Epithelial cell of prostate (primary cell): Measurements from ENCODE around the gene RBM3.
A peak's percentile ranks its signal among the peaks of the same experiment; 100 is the strongest.
"Not testable (repeated sequence)": the region's sequence is repeated elsewhere in the genome, so short reads cannot be mapped to it uniquely, and the experiment has no call there.

Experiments used
- DNase-seq: peaks from one replicate; pipeline ENCODE4 v3.0.0-alpha.2; 2011; ENCODE audit warnings: low read depth, low spot score
- H3K27ac ChIP-seq: fragments of 450-650 bp; 2 replicates; pipeline ENCODE4 v1.5.1; 2017; ENCODE audit warnings: mild to moderate bottlenecking

RBM3 gene

GRCh38 chrX:48574270-48575266 lies at the start of gene RBM3:
Gene RBM3 (plus strand): TSS chrX:48574484. CDS start chrX:48575181, 697 bp downstream.
- peak within 1 kb of the TSS; percentile 92 for H3K27ac ChIP-seq
- peak; percentile 68 for DNase-seq

DNA sequence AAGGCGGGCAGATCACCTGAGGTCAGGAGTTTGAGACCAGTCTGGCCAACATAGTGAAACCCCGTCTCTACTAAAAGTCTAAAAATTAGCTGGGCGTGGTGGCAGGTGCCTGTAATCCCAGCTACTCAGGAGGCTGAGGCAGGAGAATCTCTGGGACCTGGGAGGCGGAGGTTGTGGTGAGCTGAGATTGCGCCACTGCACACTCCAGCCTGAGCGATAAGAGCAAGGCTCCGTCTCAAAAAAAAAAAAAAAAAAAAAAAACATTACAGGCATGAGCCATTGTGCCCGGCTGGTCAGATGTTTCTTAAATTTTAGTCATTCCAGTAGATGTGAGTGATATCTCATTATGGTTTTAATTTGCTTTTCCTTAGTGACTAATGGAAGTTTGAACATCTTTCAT lies 48.4 kb upstream of the RBM3 start:
- DNase-seq, H3K27ac ChIP-seq: not testable (repeated sequence)

- no peak for DNase-seq
Observed at GRCh38 chrX:48530736-48531135, 43.5 kb upstream of the RBM3 start.

DNA sequence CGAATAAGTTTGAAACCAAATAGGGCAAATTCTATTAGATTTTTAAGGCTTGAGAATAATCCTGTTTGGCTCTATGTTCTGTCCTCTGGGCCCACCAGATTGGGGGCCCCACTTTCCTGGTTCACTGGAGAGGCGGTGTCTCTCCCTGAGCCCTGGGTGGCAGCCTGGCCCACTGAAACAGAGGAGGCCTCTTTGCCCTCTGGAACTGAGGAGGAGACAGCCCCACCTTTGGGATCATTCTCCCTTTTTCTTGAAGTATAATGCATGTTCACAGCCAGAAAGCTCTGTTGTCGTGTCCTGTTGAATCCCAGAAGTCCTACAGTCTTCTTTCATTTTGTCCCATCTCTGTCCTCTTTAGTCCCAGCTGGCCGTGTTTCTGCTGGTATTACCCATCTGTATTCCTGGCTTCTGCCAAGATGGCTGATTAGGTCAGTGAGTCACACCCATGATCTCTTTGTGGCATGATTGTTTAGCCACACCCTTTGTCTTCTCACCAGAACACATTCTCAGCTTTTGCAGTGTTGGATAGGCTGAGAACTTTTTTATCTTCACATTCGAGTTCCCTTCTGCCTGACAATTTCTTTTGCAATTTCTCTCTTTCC lies 42.8 kb upstream of the RBM3 start:
- peak; percentile 54 for DNase-seq
- H3K27ac ChIP-seq: peak overlapping the region; percentile 90

More at GRCh38 chrX:48530736-48531135, 43.5 kb upstream of the RBM3 start:
- peak overlapping the region; percentile 90 for H3K27ac ChIP-seq

DNA sequence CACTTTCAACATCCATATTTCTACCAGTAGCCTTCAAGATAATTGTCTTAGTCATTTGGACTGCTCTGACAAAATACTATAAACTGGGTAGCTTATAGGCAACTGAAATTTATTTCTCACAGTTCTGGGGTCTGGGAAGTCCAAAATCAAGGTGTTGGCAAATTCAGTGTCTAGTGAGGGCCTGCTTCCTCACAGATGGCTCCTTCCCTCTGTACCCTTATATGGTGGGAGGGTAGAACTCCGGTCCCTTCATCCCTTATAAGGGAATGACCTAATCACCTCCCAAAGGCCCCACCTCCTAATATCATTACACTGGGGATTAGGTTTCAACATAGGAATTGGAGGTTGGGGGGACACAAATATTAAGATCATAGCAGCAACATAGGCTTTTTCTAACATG lies 42.1 kb upstream of the RBM3 start:
- peak overlapping the region; percentile 90 for H3K27ac ChIP-seq
- DNase-seq: no peak

DNA sequence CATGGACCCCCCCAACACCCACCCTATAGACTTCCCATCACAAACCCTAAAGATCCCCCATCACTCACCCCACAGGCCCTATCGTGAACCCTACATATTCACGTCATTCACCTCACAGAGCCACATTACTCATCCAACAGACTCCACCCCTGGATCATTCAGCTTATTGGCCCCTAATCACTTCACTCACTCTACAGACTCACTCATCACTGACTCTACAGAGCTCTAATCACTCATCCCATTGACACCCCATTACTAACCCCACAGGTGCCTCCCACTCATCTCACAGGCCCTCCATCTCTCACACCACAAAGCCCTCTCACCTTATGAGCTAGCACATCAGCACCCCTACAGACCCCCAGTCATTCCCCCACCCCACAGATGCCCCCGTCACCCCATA lies 41.1 kb upstream of the RBM3 start:
- no peak for DNase-seq
- no peak overlapping the region for H3K27ac ChIP-seq

- H3K27ac ChIP-seq: peak overlapping the region; percentile 66
- DNase-seq: no peak
Observed at GRCh38 chrX:48538641-48539344, 35.5 kb upstream of the RBM3 start.

DNA sequence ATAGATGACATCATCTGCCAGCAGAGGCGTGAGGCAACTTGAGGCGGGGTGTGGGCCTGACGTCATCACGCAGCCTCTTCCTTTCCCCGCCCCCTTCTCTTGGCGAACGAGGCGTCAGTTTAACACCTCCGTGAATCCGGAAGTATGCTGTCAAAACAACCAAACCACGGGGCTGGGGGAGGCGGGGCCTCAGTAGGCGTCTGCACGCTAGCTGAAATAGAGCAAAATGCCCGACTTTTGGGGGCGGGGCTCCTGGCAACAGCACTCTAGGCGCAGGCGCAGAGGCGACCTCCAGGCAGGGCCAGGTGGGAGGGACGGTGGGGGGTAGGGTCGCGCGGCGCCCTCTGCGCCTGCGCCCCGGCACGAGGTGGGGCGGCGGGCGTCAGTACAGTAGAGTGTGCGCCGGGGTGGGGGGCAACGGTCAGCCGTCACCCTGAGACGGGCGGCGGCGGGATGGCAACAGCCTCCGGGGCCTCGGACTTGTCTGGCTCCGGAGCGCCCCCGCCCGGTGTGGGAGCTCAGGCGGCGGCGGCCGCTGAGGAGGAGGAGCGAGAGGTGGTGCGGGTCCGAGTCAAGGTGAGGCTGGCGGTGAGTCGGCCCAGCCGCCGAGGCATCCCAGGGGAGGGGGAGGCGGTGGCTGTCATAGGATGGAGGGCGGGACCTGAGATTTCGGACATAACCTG lies 34.8 kb upstream of the RBM3 start, which contains the start of gene TBC1D25:
Gene TBC1D25, plus strand, starts transcription at position 370 of the 683 bp plus-strand sequence. Its CDS starts 84 bp downstream, at position 454.
- H3K27ac ChIP-seq: peak within 1 kb of the TSS; percentile 66

DNA sequence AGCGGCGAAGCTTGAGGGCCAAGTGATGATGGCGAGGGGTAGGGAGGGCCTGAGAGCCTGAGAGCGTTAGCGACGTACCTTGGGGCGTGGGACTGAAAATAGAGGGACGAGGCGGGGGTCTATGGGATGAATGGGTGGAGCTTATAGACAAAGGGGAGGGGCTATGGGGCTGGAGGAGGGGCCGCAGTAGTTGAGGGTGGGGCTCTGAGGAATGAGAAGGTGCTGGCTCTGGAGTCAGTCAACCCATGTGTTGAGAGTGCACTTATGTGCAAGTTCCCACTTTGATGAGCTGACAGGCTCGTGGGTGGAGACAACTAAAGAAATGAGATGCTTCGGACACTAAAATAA lies 34.3 kb upstream of the RBM3 start:
- DNase-seq: no peak
- peak overlapping the region; percentile 66 for H3K27ac ChIP-seq

More for the DNA sequence above, 34.8 kb upstream of the RBM3 start, which contains the start of gene TBC1D25:
- peak; percentile 80 for DNase-seq

GRCh38 chrX:48540480-48540879 lies 33.8 kb upstream of the RBM3 start:
- DNase-seq: no peak
- peak overlapping the region; percentile 66 for H3K27ac ChIP-seq

DNA sequence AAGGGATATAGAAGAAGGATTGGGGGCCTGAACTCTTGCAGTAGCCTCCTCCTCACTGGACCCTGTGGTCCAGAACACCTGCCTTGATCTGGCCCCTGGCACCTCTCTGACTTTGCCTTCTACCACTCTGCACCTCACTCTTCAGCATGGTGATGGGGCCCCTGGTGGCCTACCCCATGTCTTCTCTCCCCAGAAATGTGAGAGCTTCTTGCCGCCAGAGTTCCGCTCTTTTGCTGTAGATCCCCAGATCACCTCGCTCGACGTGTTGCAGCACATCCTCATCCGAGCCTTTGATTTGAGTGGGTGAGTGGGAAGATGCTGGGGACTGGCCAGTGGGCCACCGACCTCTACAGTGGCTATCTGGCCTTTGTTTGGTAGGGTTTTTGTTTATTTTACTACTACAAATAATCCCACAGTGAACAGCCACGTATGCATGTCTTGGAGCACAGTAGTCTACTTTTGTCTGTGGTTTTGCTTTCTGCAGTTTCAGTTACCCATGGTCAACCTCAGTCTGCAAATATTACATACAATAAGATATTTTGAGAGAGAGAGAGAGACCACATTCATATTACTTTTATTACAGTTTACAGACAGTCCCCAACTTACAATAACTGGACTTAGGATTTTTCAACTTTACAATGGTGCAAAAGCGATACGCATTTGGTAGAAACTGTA lies 33.0 kb upstream of the RBM3 start:
- no peak for DNase-seq
- no peak overlapping the region for H3K27ac ChIP-seq

DNA sequence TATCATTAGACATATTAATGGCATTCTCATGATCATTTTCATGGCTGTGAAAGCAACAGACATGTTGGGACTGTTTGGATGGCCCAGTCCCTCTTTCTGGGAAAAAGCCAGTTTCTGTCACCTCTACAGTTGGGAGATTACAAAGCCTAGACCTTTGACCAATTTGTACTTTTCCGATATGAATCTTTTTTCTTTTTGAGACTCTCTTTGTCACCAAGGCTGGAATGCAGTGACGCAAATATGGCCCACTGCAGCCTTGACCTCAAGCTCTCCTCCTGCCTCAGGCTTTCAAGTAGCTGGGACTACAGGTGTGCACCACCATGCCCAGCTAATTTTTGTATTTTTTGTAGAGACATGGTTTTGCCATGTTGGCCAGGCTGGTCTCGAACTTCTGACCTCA lies 25.4 kb upstream of the RBM3 start:
- no peak for DNase-seq
- H3K27ac ChIP-seq: no peak overlapping the region

GRCh38 chrX:48555731-48556325 lies 18.5 kb upstream of the RBM3 start:
- H3K27ac ChIP-seq, DNase-seq: not testable (repeated sequence)

DNA sequence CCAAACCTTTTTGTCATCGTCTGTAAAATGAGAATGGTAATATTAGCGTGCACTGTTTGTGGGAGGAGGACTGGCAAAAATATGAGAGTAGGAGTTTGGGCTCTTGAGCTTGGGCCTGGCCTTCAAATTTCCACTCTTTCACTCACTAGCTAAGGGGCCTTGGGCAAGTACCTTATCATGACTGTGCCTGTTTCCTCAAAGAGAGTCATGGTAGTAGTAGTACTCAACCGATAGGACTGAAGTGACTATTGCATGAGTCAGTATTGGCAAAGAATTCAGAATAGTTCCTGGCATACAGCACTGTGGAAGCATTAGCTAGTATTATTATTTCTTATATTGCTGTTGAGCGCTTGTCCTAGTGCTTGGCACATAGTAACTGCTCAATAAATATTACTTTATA lies 16.0 kb upstream of the RBM3 start:
- DNase-seq: peak; percentile 48
- peak overlapping the region; percentile 70 for H3K27ac ChIP-seq

DNA sequence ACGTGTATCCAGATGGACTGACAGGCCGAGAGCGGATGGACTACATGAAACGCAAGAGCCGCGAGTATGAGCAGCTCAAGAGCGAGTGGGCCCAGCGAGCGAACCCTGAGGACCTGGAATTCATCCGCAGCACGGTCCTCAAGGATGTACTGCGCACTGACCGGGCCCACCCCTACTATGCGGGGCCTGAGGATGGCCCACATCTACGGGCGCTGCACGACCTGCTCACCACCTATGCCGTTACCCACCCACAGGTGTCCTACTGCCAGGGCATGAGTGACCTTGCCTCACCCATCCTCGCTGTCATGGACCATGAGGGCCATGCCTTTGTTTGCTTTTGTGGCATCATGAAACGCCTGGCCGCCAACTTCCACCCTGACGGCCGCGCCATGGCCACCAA lies 14.6 kb upstream of the RBM3 start:
- no peak for DNase-seq
- no peak overlapping the region for H3K27ac ChIP-seq

DNA sequence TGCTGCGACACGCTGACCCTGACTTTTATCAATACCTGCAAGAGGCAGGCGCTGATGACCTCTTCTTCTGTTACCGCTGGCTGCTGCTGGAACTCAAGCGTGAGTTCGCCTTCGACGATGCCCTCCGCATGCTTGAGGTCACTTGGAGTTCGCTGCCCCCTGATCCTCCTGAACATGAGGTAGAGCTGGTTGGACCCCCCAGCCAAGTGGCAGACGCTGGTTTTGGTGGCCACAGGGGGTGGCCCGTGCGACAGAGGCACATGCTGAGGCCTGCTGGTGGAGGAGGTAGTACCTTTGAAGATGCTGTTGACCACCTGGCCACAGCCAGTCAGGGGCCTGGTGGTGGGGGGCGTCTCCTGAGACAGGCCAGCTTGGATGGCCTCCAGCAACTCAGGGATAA lies 14.2 kb upstream of the RBM3 start:
- no peak overlapping the region for H3K27ac ChIP-seq
- DNase-seq: no peak

DNA sequence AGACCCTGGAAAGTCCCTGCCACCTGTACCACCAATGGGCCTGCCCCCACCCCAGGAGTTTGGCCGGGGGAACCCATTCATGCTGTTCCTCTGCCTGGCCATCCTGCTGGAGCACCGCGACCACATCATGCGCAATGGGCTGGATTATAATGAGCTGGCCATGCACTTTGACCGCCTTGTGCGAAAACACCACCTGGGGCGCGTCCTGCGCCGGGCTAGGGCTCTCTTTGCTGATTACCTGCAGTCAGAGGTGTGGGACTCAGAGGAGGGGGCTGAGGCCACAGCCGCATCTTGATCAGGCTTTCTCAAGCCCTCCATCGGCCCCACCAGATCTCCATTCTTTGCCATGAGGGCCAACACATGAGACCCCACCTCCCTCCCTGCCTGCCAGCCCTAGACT lies 13.6 kb upstream of the RBM3 start:
- H3K27ac ChIP-seq: no peak overlapping the region
- no peak for DNase-seq

DNA sequence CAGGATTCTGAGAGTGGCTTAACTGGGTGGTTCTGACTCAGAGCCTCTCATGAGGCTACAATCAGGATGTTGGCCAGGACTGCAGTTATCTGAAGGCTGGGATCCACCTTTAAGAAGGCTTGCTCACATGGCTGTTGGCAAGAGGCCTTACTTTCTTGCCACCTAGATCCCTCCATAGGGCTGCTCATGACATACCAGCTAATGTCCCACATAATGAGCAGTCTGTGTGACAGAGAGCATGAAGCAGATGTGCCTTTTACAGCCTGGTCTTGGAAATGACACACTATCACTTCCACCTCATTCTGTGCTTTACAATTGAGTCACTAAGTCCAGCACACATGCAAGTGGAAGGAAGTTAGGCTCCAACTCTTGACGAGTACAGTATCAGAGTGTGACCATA lies 4.3 kb upstream of the RBM3 start:
- peak overlapping the region; percentile 62 for H3K27ac ChIP-seq
- no peak for DNase-seq

GRCh38 chrX:48573690-48574269 lies 504 bp upstream of the RBM3 start:
- peak overlapping the region; percentile 92 for H3K27ac ChIP-seq
- no peak for DNase-seq
